ENCODE measurements around the gene AGAP3.

Gene AGAP3

DNA sequence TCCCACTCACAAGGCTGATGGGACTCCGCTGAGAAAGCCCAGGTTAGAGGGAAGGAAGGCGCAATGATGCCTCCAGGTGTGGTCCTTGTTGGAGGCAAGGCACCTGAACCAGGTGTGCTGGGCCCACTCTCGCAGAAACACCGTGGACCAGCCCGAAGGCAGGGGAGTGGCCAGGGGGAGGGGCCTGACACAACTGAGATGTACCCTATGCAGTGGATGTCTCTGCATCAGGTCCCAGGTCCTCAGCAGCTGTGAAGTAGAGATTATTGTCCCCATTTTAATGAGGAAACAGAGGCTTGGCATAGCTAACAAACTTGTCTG is 49.2 kb downstream of the AGAP3 start:
- Histone ChIP-seq H3K27me3 (ENCODE audit: insufficient read depth, low read length) (no peaks in the 10 kb centered on the region), H4K91ac (ENCODE audit: low read depth, low read length) (no peak overlapping the region), H3K14ac (ENCODE audit: low read length) (no peak overlapping the region), H3K9me3 (ENCODE audit: insufficient read depth, low read depth, low read length) (no peaks in the 10 kb centered on the region), H2BK12ac (ENCODE audit: low read length) (no peak overlapping the region), H3K79me2 (ENCODE audit: control insufficient read depth, insufficient read depth, low read length, poor library complexity) (no peaks in the 10 kb centered on the region), H3K9ac (ENCODE audit: low read length) (no peak overlapping the region), H3K79me1 (ENCODE audit: low read length) (no peaks in the 10 kb centered on the region), H4K12ac (ENCODE audit: low read depth, low read length) (no peak overlapping the region), H3K4me1 (ENCODE audit: control insufficient read depth in 1 of 2, insufficient read depth in 2 of 2, low read length in 2 of 2) (peaks cover 0 to 3% of the 10 kb centered on the region in 2 experiments), H3K36me3 (ENCODE audit: control insufficient read depth in 1 of 2, insufficient read depth in 2 of 2, low read length in 2 of 2) (peaks cover 86 to 91% of the 10 kb centered on the region in 2 experiments), H2AFZ (ENCODE audit: insufficient read depth, low read length, poor library complexity) (no peak overlapping the region), H2BK5ac (ENCODE audit: low read depth, low read length, poor library complexity) (no peak overlapping the region), H3K4me3 (ENCODE audit: low read depth, low read length) (no peak overlapping the region), H2AK5ac (ENCODE audit: low read length) (no peak overlapping the region), H3K4ac (ENCODE audit: low read depth, low read length) (no peak overlapping the region), H3K27ac (ENCODE audit: low read depth, low read length) (no peak overlapping the region), H3K23ac (ENCODE audit: low read length) (no peak overlapping the region), H3K18ac (ENCODE audit: low read length) (no peak overlapping the region), H2BK120ac (ENCODE audit: insufficient read depth, low read length, poor library complexity) (no peak overlapping the region), H3K4me2 (ENCODE audit: low read length) (no peak overlapping the region), H4K8ac (ENCODE audit: low read depth, low read length) (no peak overlapping the region)
- DNase-seq, result no peak
- no CpG with 5 or more reads among the region's 5 CpGs for WGBS (ENCODE audit: extremely low coverage, insufficient coverage, insufficient read length)

GRCh38 chr7:151135866-151136843 is 49.9 kb downstream of the AGAP3 start:
- no peak overlapping the region for H2BK5ac ChIP-seq (ENCODE audit: low read depth, low read length, poor library complexity)
- H3K23ac ChIP-seq (ENCODE audit: low read length), result no peak overlapping the region
- no peaks in the 10 kb centered on the region for H3K9me3 ChIP-seq (ENCODE audit: insufficient read depth, low read depth, low read length)
- no peak overlapping the region for H3K4ac ChIP-seq (ENCODE audit: low read depth, low read length)
- H3K18ac ChIP-seq (ENCODE audit: low read length), result no peak overlapping the region
- H3K79me1 ChIP-seq (ENCODE audit: low read length), result no peaks in the 10 kb centered on the region
- H2AFZ ChIP-seq (ENCODE audit: insufficient read depth, low read length, poor library complexity), result no peak overlapping the region
- H3K9ac ChIP-seq (ENCODE audit: low read length), result no peak overlapping the region
- no peaks in the 10 kb centered on the region for H3K79me2 ChIP-seq (ENCODE audit: control insufficient read depth, insufficient read depth, low read length, poor library complexity)
- WGBS (ENCODE audit: extremely low coverage, insufficient coverage, insufficient read length), result no CpG with 5 or more reads among the region's 33 CpGs
- no peak overlapping the region for H3K4me3 ChIP-seq (ENCODE audit: low read depth, low read length)
- no peak overlapping the region for H4K91ac ChIP-seq (ENCODE audit: low read depth, low read length)
- no peak overlapping the region for H3K27ac ChIP-seq (ENCODE audit: low read depth, low read length)
- H3K4me2 ChIP-seq (ENCODE audit: low read length), result no peak overlapping the region
- peaks cover 0 to 3% of the 10 kb centered on the region in 2 experiments for H3K4me1 ChIP-seq (ENCODE audit: control insufficient read depth in 1 of 2, insufficient read depth in 2 of 2, low read length in 2 of 2)
- H2AK5ac ChIP-seq (ENCODE audit: low read length), result no peak overlapping the region
- no peak overlapping the region for H2BK12ac ChIP-seq (ENCODE audit: low read length)
- H3K14ac ChIP-seq (ENCODE audit: low read length), result no peak overlapping the region
- H4K8ac ChIP-seq (ENCODE audit: low read depth, low read length), result no peak overlapping the region
- H3K36me3 ChIP-seq (ENCODE audit: control insufficient read depth in 1 of 2, insufficient read depth in 2 of 2, low read length in 2 of 2), result peaks cover 86 to 91% of the 10 kb centered on the region in 2 experiments
- DNase-seq, result no peak
- no peak overlapping the region for H2BK120ac ChIP-seq (ENCODE audit: insufficient read depth, low read length, poor library complexity)
- H3K27me3 ChIP-seq (ENCODE audit: insufficient read depth, low read length), result no peaks in the 10 kb centered on the region
- H4K12ac ChIP-seq (ENCODE audit: low read depth, low read length), result no peak overlapping the region

GRCh38 chr7:151137076-151137675 is 50.9 kb downstream of the AGAP3 start:
- H3K9ac ChIP-seq (ENCODE audit: low read length), result no peak overlapping the region
- no peak overlapping the region for H4K8ac ChIP-seq (ENCODE audit: low read depth, low read length)
- no peak overlapping the region for H2BK5ac ChIP-seq (ENCODE audit: low read depth, low read length, poor library complexity)
- H2AK5ac ChIP-seq (ENCODE audit: low read length), result no peak overlapping the region
- H2AFZ ChIP-seq (ENCODE audit: insufficient read depth, low read length, poor library complexity), result no peak overlapping the region
- no peak overlapping the region for H3K14ac ChIP-seq (ENCODE audit: low read length)
- H3K79me2 ChIP-seq (ENCODE audit: control insufficient read depth, insufficient read depth, low read length, poor library complexity), result no peaks in the 10 kb centered on the region
- no peak overlapping the region for H3K4me2 ChIP-seq (ENCODE audit: low read length)
- H3K79me1 ChIP-seq (ENCODE audit: low read length), result no peaks in the 10 kb centered on the region
- H3K18ac ChIP-seq (ENCODE audit: low read length), result no peak overlapping the region
- DNase-seq, result no peak
- H3K9me3 ChIP-seq (ENCODE audit: insufficient read depth, low read depth, low read length), result no peaks in the 10 kb centered on the region
- no peak overlapping the region for H2BK12ac ChIP-seq (ENCODE audit: low read length)
- peaks cover 0 to 3% of the 10 kb centered on the region in 2 experiments for H3K4me1 ChIP-seq (ENCODE audit: control insufficient read depth in 1 of 2, insufficient read depth in 2 of 2, low read length in 2 of 2)
- H3K23ac ChIP-seq (ENCODE audit: low read length), result no peak overlapping the region
- H3K27ac ChIP-seq (ENCODE audit: low read depth, low read length), result no peak overlapping the region
- H2BK120ac ChIP-seq (ENCODE audit: insufficient read depth, low read length, poor library complexity), result no peak overlapping the region
- no CpG with 5 or more reads among the region's 22 CpGs for WGBS (ENCODE audit: extremely low coverage, insufficient coverage, insufficient read length)
- no peaks in the 10 kb centered on the region for H3K27me3 ChIP-seq (ENCODE audit: insufficient read depth, low read length)
- H3K4me3 ChIP-seq (ENCODE audit: low read depth, low read length), result no peak overlapping the region
- H4K12ac ChIP-seq (ENCODE audit: low read depth, low read length), result no peak overlapping the region
- peaks cover 86 to 91% of the 10 kb centered on the region in 2 experiments for H3K36me3 ChIP-seq (ENCODE audit: control insufficient read depth in 1 of 2, insufficient read depth in 2 of 2, low read length in 2 of 2)
- H3K4ac ChIP-seq (ENCODE audit: low read depth, low read length), result no peak overlapping the region
- no peak overlapping the region for H4K91ac ChIP-seq (ENCODE audit: low read depth, low read length)

GRCh38 chr7:151137791-151138152 is 51.5 kb downstream of the AGAP3 start:
- no peak overlapping the region for H2BK120ac ChIP-seq (ENCODE audit: insufficient read depth, low read length, poor library complexity)
- no peak overlapping the region for H2BK5ac ChIP-seq (ENCODE audit: low read depth, low read length, poor library complexity)
- no peak overlapping the region for H3K18ac ChIP-seq (ENCODE audit: low read length)
- no peak overlapping the region for H4K8ac ChIP-seq (ENCODE audit: low read depth, low read length)
- H4K12ac ChIP-seq (ENCODE audit: low read depth, low read length), result no peak overlapping the region
- no peaks in the 10 kb centered on the region for H3K27me3 ChIP-seq (ENCODE audit: insufficient read depth, low read length)
- no peak overlapping the region for H3K4ac ChIP-seq (ENCODE audit: low read depth, low read length)
- no peak overlapping the region for H3K27ac ChIP-seq (ENCODE audit: low read depth, low read length)
- no peak overlapping the region for H3K23ac ChIP-seq (ENCODE audit: low read length)
- WGBS (ENCODE audit: extremely low coverage, insufficient coverage, insufficient read length), result no CpG with 5 or more reads among the region's 11 CpGs
- no peak overlapping the region for H3K4me3 ChIP-seq (ENCODE audit: low read depth, low read length)
- DNase-seq, result no peak
- no peak overlapping the region for H3K4me2 ChIP-seq (ENCODE audit: low read length)
- H3K36me3 ChIP-seq (ENCODE audit: control insufficient read depth in 1 of 2, insufficient read depth in 2 of 2, low read length in 2 of 2), result peaks cover 86 to 91% of the 10 kb centered on the region in 2 experiments
- H4K91ac ChIP-seq (ENCODE audit: low read depth, low read length), result no peak overlapping the region
- no peak overlapping the region for H2AK5ac ChIP-seq (ENCODE audit: low read length)
- H2AFZ ChIP-seq (ENCODE audit: insufficient read depth, low read length, poor library complexity), result no peak overlapping the region
- H3K9me3 ChIP-seq (ENCODE audit: insufficient read depth, low read depth, low read length), result no peaks in the 10 kb centered on the region
- H3K9ac ChIP-seq (ENCODE audit: low read length), result no peak overlapping the region
- H3K4me1 ChIP-seq (ENCODE audit: control insufficient read depth in 1 of 2, insufficient read depth in 2 of 2, low read length in 2 of 2), result peaks cover 0 to 3% of the 10 kb centered on the region in 2 experiments
- H3K79me2 ChIP-seq (ENCODE audit: control insufficient read depth, insufficient read depth, low read length, poor library complexity), result no peaks in the 10 kb centered on the region
- no peak overlapping the region for H3K14ac ChIP-seq (ENCODE audit: low read length)
- H2BK12ac ChIP-seq (ENCODE audit: low read length), result no peak overlapping the region
- H3K79me1 ChIP-seq (ENCODE audit: low read length), result no peaks in the 10 kb centered on the region

Data from trophoblast cell (in vitro differentiated cells and primary cell).